Stimulated activated CD8-positive, alpha-beta memory T cell treated with anti-CD3 and anti-CD28 coated beads, Interleukin-12 subunit alpha, Interleukin-12 subunit beta, amount 100 ng/mL, for 24 hours (primary cell): ENCODE data around the gene CRYGA.
"Not testable (repeated sequence)": the region's sequence is repeated elsewhere in the genome, so short reads cannot be mapped to it uniquely, and the experiment has no call there.

ENCODE experiments used
- DNase-seq: peaks from one replicate; pipeline ENCODE4 v3.0.0-alpha.2; 2020; ENCODE audit errors: extremely low read depth

The CRYGA gene

GRCh38 chr2:208125251-208125650, 38.1 kb downstream of the CRYGA start:
- no peak for DNase-seq

DNA sequence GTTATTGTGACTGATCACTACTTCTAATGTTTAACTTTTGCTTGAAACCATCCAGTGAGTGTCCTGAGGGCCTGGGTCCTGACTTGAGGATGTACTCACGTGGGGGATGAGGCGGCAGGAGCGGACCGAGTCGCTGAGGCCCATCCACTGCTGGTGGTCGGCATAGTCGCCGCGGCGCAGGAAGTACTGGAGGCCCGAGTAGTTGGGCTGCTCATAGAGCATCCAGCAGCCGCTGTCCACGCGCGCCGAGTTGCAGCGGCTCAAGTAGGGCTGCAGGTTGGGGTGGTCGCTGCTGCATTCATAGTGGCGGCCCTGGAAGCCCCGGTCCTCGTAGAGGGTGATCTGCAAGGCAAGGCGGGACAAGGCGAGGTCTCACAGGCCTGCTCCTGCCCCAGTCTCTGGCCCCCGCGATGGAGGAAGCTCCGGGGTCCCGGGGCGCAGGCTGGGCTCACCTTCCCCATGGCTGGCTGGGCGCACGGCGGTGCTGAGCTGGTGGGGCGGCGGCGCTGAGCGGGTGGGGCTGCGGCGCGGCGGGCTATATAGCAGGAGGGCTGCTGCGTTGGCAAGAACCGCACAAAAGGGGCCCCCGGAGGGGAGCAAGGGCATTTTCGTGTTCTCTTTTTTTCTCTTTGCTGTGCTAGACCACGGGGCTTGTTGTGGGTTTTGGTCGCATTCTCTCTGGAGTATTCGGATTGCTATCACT, 39.2 kb downstream of the CRYGA start, which contains the start of gene CRYGD:
TSS of gene CRYGD (minus strand) at position 512 of the 703 bp plus-strand sequence. CDS start at position 461, 51 bp downstream.
- DNase-seq, result not testable (repeated sequence)

DNA sequence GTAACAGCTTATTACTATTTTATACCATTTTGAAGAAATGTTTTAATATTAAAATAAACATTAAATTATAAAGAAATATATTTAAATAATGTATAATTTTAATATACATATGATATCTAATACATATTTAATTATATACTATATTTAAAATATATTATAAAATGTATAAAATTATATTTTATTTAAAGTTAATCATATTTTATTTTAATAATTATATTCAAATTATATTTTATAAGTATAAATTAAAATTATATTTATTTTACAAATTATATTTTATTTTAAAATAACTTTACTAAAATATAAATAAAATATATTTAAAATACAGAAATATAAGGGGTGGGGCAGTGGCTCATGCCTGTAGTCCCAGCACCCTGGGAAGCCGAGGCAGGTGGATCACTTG, 41.1 kb downstream of the CRYGA start:
- no peak for DNase-seq

DNA sequence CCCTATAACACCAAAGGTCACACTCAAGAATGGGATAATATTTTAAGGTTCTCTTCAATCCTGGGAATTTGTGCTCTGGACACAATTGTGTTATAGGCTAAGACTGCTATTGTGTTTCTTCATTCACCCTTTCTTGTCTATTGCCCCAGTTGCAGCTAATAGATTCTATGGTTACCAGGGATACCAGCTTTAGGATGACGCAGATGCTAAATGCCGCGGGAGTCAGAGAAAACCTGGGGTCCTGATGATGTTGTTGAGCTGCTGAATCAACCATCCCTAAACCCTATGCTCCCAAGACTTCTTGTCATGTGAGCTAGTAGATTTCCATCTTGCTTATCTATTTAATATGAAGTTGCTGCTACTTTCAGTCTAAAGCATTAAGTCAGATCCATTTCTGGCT, 44.5 kb downstream of the CRYGA start:
- no peak for DNase-seq

DNA sequence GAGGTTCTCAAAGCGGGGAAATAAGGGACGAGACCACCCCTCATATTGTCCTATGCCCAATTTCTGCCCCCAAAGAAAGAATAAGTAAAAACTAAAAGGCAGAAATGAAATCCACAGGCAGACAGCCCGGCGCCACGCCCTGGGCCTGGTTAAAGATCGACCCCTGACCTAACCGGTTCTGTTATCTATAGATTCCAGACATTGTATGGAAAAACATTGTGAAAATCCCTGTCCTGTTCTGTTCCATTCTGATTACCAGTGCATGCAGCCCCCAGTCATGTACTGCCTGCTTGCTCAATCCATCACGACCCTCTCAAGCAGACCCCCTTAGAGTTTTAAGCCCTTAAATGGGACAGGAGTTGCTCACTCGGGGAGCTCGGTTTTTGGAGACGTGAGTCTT, 46.0 kb downstream of the CRYGA start:
- DNase-seq, result not testable (repeated sequence)

DNA sequence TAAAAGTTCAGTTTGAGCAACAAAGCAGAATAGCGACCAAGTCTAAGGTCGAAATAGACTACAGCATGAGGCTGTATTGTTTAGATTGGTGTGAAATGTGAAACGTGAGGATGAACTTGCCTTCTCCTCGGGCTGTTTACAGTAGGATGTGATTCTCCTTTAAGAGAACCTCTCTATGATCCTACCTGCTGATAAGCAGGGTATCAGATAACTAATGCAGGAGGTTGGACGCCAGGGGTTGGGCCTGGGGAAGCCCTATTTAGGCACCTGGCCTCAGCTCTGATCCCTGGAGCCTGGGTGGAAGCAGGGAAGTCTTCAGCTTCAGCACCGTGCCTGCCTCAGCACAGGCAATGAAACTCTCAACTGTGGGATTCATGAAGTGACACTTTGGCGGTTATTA, 50.4 kb downstream of the CRYGA start:
- no peak for DNase-seq

DNA sequence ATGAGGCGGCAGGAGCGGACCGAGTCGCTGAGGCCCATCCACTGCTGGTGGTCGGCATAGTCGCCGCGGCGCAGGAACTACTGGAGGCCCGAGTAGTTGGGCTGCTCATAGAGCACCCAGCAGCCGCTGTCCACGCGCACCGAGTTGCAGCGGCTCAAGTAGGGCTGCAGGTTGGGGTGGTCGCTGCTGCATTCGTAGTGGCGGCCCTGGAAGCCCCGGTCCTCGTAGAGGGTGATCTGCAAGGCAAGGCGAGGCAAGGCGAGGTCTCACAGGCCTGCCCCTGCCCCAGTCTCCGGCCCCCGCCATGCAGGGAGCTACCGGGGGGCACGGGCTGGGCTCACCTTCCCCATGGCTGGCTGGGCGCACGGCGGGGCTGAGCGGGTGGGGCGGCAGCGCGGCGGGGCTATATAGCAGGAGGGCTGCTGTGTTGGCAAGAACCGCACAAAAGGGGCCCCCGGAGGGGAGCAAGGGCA, 51.1 kb downstream of the CRYGA start:
- not testable (repeated sequence) for DNase-seq
